T1000 (cell line): ENCODE data around the gene NDUFA5.

Experiments used
- DNase-seq: peaks from one replicate; lab custom pipeline; 2025; ENCODE audit warnings: mixed read lengths; lab: John Stamatoyannopoulos, UW

NDUFA5 gene

GRCh38 chr7:123502201-123502600 is 55.4 kb downstream of the NDUFA5 start:
- DNase-seq: no peak

- no peak for DNase-seq
These were observed 56.6 kb downstream of the NDUFA5 start for GRCh38 chr7:123500878-123501489.

GRCh38 chr7:123499211-123499970 is 58.2 kb downstream of the NDUFA5 start:
- DNase-seq: no peak

GRCh38 chr7:123498601-123499000 is 59.0 kb downstream of the NDUFA5 start:
- no peak for DNase-seq

GRCh38 chr7:123498031-123498430 is 59.6 kb downstream of the NDUFA5 start:
- DNase-seq: no peak

- DNase-seq: no peak
These were observed 63.3 kb downstream of the NDUFA5 start for GRCh38 chr7:123494193-123494796.

GRCh38 chr7:123492485-123492884 is 65.1 kb downstream of the NDUFA5 start:
- DNase-seq: no peak
